GM11168 (cell line): ENCODE data around the gene HRCT1.

ENCODE experiments used
- in situ Hi-C: fragments of 300-500 bp; cut with MboI; formaldehyde crosslinking; loops from one replicate; pipeline ENCODE4 v1.12.0; 2022; ENCODE audit warnings: low sequenced_read_pairs; ENCODE audit not compliant: unreplicated experiment

The HRCT1 gene

DNA sequence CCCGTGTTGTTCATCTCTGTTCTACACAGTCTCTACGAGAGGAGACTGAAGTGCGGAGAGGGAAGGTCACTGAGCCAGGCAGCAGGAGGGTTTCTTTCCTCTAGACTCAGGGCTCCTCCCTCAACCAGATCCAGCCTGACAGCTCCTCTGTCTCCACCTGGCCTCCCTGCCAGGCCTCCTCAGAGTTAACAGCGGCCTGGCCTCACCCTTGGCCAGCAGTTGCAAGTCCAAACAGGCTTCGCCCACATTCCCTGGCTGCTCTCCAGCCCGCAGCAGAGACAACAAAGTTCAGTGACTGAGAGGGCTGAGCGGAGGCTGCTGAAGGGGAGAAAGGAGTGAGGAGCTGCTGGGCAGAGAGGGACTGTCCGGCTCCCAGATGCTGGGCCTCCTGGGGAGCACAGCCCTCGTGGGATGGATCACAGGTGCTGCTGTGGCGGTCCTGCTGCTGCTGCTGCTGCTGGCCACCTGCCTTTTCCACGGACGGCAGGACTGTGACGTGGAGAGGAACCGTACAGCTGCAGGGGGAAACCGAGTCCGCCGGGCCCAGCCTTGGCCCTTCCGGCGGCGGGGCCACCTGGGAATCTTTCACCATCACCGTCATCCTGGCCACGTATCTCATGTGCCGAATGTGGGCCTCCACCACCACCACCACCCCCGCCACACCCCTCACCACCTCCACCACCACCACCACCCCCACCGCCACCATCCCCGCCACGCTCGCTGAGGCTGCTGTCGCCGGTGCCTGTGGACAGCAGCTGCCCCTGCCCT lies at the start of gene HRCT1:
HRCT1 (plus strand) TSS at position 291 of the 768 bp plus-strand sequence; CDS start at position 377, 86 bp downstream.
- in situ Hi-C loops = no loop called here

GRCh38 chr9:35856206-35856605 lies 49.8 kb upstream of the HRCT1 start:
- in situ Hi-C loops = no loop called here

GRCh38 chr9:35856882-35857281 lies 49.1 kb upstream of the HRCT1 start:
- in situ Hi-C loops = no loop called here

DNA sequence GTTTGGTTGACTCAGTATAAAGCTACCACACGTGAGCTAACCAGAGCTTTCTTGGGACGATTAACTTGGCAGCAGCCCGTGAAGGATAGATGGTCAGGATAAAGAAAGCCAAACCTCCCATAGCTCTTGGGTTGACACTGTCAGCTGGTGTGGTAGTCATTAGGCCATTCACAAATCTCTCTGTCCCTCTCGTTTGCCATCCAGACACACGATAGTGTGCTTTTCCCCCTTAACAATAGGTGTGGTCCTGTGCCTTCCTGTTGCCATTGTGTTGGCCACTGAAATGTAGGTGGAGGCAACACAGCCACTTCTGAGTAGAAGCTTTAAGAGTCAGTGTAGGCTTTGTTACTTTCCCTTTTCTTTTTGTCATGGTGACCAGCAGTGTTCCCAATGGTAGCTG lies 47.5 kb upstream of the HRCT1 start:
- in situ Hi-C loops = no loop called here

GRCh38 chr9:35859310-35859989 lies 46.6 kb upstream of the HRCT1 start:
- in situ Hi-C loops = no loop called here

DNA sequence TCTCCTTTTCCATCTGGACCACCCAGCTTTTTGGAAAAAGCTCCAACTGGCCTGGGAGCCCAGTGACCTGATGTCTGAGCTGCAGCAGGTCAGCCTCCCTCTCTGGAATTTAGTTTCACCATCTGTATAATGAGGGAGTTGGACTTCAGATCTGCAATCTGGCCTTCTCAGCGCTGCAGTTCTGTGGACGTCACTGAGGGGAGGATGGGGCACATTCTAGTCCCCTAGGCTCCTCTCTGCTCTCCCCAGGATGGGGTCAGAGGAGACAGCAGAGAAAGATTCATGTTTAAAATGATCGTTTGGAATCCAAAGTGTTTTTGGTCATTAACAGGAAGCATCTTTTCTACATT lies 46.0 kb upstream of the HRCT1 start:
- in situ Hi-C loops = no loop called here

DNA sequence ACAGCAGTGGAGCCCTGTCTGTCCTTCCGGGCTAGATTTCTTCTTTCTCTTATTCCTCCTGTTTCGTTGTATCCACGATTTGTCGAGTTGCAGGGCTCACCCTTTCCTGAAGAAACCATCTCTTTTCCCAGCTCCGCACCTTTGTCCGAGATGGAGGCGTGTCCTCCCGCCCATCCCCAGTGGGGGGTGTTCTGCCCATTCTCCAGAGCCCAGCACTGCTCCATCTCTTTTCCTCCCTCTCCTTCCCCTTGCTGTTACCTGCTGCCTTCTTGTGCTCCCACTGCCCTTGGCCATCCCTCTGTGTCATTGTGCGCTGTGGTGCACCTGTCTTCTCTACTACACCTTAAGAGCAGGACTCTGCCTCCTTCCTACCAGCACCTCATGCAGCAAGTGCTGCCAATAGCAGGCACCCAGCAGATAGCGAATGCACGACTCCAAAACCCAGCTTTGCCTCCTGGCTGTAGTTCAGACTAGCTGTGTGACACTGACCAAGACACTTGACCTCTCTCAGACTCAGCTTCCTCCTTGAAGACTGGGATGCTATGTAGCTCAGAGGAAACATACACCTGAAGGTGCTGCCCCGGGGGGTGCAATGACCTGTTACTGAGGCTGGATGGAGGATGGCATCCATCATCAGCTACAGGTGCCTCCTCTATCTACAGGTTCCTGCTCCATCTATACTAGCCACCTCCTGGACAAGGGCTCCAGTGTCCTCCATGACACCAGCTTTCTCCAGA lies 44.7 kb upstream of the HRCT1 start:
- in situ Hi-C loops = no loop called here

GRCh38 chr9:35862328-35862727 lies 43.7 kb upstream of the HRCT1 start:
- in situ Hi-C loops = no loop called here

DNA sequence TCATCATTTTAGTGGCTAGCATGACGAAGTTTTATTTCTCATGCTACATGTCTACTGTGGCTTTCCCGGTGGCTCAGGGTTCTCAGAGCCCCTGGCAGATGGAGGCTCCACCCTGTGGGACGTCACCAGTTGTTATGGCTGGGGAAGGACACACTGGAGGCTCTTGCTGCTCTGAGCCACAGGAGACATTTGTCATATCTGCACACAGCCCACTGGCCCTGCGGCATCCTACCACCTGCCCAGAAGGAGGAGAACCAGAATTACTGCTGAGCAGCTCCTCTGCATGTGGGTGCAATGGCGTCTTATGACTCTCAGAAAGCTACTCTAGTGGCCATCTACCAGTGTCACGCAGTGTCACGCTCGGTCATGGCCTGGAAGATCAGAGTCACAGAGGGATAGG lies 42.4 kb upstream of the HRCT1 start:
- in situ Hi-C loops = no loop called here

DNA sequence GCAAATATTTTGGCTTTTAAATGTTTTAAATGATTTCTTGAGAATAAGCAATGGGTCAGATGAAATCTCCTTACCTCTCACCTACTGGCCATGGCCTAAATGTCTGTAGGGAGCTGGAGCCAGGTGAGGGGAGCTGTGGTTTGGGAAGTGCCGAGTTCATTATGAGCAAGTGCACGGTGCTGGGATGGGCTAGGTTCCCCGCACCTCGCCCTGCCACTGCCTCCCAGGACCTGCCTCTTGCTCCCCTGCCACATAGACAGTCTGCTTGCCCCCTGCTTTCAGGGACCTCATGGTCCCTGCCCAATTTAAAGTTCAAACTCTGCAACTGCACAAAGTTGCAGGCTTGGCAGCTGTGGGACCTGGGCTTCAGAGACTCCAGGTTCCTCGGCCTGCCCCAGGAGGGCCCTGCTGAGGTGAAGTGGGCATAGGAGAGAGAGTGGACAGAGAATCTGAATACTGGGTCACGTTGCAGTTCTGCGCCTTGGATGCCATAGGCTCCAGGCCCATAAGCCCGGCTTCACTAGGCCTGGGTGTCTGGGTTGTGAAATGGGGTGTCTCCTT lies 41.2 kb upstream of the HRCT1 start:
- in situ Hi-C loops = no loop called here

DNA sequence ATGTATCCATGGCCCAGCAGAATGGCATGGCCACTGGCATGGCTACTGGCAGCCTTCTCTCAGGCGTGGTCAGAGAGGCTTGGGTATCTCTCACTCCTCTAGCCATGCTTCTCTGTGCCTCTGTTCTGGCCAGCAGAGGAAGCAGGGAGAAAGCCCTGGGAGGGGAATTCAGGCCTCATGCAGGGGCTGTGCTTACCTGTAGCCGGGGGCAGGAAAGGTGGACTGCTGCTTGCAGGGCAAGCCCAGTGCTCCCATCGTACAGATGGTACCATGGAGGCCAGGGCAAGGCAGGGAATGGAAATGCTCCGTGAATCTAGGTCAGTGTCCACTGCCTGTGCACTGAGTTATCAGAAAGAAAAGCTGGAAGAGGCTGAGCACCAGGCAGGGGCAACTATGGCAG lies 38.5 kb upstream of the HRCT1 start:
- in situ Hi-C loops = no loop called here

GRCh38 chr9:35868933-35869332 lies 37.1 kb upstream of the HRCT1 start:
- in situ Hi-C loops = no loop called here

DNA sequence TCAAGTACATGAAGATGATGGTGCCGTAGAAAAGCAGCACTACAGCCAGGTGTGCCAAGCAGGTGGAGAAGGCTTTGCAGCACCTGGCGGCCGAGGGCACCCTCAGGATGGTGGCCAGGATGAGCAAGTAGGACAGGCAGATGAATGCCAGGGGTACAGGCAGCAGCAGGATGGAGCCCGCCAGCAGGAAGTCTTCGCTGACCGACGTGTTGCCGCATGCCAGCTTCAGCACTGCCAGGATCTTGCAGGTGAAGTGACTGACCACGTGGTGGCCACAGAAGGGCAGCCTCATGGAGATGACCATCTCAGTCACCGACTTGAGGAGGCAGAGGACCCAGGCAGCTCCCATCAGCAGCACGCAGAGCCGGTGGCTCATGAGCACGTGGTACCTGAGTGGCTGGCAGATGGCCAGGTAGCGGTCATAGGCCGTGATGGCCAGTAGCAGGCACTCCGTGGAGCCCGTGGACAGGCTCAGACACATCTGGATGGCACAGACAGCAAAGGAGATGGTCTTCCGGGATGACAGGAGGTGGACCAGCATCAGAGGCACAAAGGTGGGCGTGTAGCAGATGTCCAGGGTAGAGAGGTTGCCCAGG lies 36.3 kb upstream of the HRCT1 start:
- in situ Hi-C loops = no loop called here

DNA sequence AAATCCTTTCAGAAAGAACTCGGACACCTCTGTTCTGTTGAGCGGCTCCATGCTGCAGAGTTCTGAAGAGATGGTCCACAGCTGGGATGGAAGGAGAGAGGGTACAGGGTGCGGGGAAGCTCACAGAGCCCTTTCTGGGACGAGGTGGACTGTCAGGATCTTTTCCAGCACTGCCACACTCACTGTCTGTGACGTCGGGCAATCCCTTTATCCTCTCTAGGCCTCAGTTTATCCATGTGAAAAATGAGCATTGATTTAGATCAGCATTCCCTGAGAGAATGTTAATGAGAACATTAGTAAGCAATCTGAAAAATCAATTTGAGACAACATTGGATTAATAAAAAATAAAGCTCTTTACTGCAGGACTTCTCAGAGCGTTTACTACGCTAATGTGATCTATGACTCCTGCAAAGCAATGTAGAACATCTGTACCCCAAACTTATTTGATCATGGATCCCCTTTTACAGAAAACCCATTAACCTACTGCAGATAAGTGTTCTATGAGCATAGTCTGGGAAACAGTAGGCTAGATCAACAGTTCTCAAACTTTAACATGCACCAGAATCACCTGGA lies 35.6 kb upstream of the HRCT1 start, which contains the start of gene OR13J1:
OR13J1 (minus strand) TSS at position 51 of the 573 bp plus-strand sequence; CDS start at position 51, 0 bp downstream.
- in situ Hi-C loops = no loop called here

- in situ Hi-C loops = no loop called here
Observed at GRCh38 chr9:35871545-35871944, 34.5 kb upstream of the HRCT1 start.

- in situ Hi-C loops = no loop called here
Observed at GRCh38 chr9:35872505-35872904, 33.5 kb upstream of the HRCT1 start.

- in situ Hi-C loops = loop anchor here (5.0 kb wide), 1 partner anchor 95 kb away; no protein-coding TSS in a partner anchor
Observed at GRCh38 chr9:35882263-35882848, 23.6 kb upstream of the HRCT1 start.

- in situ Hi-C loops = loop anchor here (5.0 kb wide), 1 partner anchor 96 kb away; no protein-coding TSS in a partner anchor
Observed at GRCh38 chr9:35882996-35883395, 23.0 kb upstream of the HRCT1 start.

- in situ Hi-C loops = loop anchor here (5.0 kb wide), 1 partner anchor 98 kb away; no protein-coding TSS in a partner anchor
Observed at GRCh38 chr9:35884908-35885307, 21.1 kb upstream of the HRCT1 start.
